Ascending aorta (tissue), 2 donors: ENCODE data around the gene CCDC137. TPM values are rescaled to one million over a fixed set of nuclear protein-coding genes. Genes with fewer than 3 reads are reported as not detected.

Experiments
- DNase-seq, 2 donors: peaks; one replicate each; pipeline ENCODE4 v3.0.0-alpha.2; 2019; ENCODE audit warnings: low spot score in 2 of 2
- H3K27ac ChIP-seq, 2 donors: fragments of 200-600 bp; sonication (generic); one replicate each; pipeline ENCODE4 v1.5.1; 2016 to 2017; ENCODE audit warnings: mild to moderate bottlenecking in 1 of 2
- H3K27me3 ChIP-seq: fragments of 200-600 bp; sonication (generic); one replicate; pipeline ENCODE4 v1.5.1; 2017
- H3K36me3 ChIP-seq, 2 donors: fragments of 200-600 bp; sonication (generic); one replicate each; pipeline ENCODE4 v1.5.1; 2016
- H3K4me1 ChIP-seq, 2 donors: fragments of 200-600 bp; sonication (generic); one replicate each; pipeline ENCODE4 v1.5.1; 2016 to 2017; ENCODE audit warnings: mild to moderate bottlenecking in 1 of 2
- H3K4me3 ChIP-seq, 2 donors: fragments of 200-600 bp; sonication (generic); one replicate each; pipeline ENCODE4 v1.5.1; 2016 to 2017; ENCODE audit warnings: mild to moderate bottlenecking in 1 of 2
- H3K9me3 ChIP-seq, 2 donors: fragments of 200-600 bp; sonication (generic); one replicate each; pipeline ENCODE4 v1.5.1; 2016
- intact Hi-C: fragments of 100-400 bp; cut with DNase I; formaldehyde crosslinking; loops from one replicate; pipeline ENCODE4 v1.15.1; 2023
- total RNA-seq: library from RNA; depleted of rRNA; stranded (reverse); fragments of >200 nt; gene quantifications from one replicate; pipeline ENCODE4 v1.1.0, GENCODE V29; 2016
- TF ChIP-seq, protein P1 (sequence below), 3 experiments: fragments of 200-600 bp in 2 of 3; fragments of 450-650 bp in 1 of 3; sonication (generic) in 2 of 3; IDR thresholded peaks; one replicate each; pipeline ENCODE4 v1.5.1; 2016 to 2019; ENCODE audit warnings: antibody characterized with exemption in 3 of 3, mild to moderate bottlenecking in 1 of 3, moderate library complexity in 1 of 3

The CCDC137 gene
- total RNA-seq, 1 donor from 2014 or later, result 15.8 TPM

DNA sequence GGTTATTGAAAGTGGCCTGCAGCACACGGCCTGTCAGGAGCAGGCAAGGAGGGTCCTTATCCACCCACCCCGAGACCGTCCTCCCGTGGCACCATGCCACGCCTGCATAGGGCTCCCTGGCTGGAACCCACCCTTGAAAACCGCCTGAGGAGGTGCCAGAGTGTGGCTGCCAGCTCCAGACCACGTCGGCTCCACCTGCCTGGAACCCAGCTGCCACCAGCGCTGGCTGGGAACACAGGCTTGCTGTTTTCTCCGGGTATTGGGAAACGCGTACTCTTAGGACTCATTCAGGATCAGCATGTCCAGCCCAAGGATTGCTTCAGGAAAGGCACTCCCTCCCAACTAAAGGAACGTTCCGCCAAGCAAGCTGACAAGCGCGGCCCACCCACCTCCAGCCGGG is 10.4 kb downstream of the CCDC137 start:
- Histone ChIP-seq H3K9me3 (no peaks in the 10 kb centered on the region), H3K4me1 (no peaks in the 10 kb centered on the region), H3K27ac (no peak overlapping the region), H3K4me3 (no peak overlapping the region), H3K36me3 (peaks cover 12 to 17% of the 10 kb centered on the region in 2 donors), H3K27me3 (no peaks in the 10 kb centered on the region)
- DNase-seq, result no peak
- intact Hi-C loops, result no loop called here
- TF ChIP-seq, protein P1, sequence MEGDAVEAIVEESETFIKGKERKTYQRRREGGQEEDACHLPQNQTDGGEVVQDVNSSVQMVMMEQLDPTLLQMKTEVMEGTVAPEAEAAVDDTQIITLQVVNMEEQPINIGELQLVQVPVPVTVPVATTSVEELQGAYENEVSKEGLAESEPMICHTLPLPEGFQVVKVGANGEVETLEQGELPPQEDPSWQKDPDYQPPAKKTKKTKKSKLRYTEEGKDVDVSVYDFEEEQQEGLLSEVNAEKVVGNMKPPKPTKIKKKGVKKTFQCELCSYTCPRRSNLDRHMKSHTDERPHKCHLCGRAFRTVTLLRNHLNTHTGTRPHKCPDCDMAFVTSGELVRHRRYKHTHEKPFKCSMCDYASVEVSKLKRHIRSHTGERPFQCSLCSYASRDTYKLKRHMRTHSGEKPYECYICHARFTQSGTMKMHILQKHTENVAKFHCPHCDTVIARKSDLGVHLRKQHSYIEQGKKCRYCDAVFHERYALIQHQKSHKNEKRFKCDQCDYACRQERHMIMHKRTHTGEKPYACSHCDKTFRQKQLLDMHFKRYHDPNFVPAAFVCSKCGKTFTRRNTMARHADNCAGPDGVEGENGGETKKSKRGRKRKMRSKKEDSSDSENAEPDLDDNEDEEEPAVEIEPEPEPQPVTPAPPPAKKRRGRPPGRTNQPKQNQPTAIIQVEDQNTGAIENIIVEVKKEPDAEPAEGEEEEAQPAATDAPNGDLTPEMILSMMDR (IDR thresholded peaks at IDR 0.05), result no peak

DNA sequence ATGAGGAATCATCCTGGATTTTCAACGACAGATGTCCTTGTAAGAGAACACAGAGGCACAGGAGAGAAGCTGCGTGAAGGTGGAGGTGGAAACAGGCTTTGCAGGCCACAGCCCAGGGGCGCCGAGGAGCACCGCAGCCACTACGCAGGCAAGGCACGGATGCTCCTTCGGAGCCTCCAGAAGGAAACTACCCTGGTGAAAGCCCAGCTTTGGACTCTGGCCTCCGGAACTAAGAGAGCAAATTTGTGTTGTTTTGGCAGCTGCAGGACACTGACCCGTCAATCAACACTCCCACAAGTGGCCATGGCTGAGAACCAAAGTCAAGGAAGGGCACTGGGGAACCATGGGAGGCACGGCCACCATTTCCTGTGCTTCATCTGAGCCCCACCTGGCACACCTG is 13.6 kb downstream of the CCDC137 start:
- no peak overlapping the region for H3K27ac ChIP-seq
- peaks cover 8 to 14% of the 10 kb centered on the region in 2 donors for H3K4me1 ChIP-seq
- no peaks in the 10 kb centered on the region for H3K36me3 ChIP-seq
- H3K27me3 ChIP-seq, result no peaks in the 10 kb centered on the region
- TF ChIP-seq, protein P1 (IDR thresholded peaks at IDR 0.05), result no peak
- H3K4me3 ChIP-seq, result no peak overlapping the region
- H3K9me3 ChIP-seq, result no peaks in the 10 kb centered on the region
- no peak for DNase-seq
- intact Hi-C loops, result no loop called here

DNA sequence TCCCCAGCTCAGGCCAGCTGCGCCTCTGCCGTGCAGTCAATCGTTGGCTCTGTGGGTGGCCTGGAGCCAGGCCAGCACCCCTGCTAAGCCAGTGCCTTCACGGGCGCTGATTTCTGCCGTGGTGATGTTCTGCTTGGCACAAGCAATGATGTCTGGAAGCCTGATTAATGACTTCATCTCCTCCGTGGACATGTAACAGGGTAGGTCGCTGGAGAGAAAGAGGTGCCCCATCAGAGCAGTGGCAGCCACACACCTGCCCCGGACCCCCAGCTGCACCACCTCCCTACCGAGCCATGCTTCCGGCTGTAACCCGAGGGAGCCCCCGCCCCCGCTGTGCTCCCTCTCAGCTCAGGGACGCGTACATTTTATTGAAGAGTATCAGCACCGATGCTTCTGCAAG is 15.1 kb downstream of the CCDC137 start:
- TF ChIP-seq, protein P1 (IDR thresholded peaks at IDR 0.05), result no peak
- peaks cover 7 to 10% of the 10 kb centered on the region in 2 donors for H3K36me3 ChIP-seq
- H3K4me3 ChIP-seq, result no peak overlapping the region
- H3K27me3 ChIP-seq, result no peaks in the 10 kb centered on the region
- no peaks in the 10 kb centered on the region for H3K9me3 ChIP-seq
- intact Hi-C loops, result no loop called here
- H3K27ac ChIP-seq, result no peak overlapping the region
- H3K4me1 ChIP-seq, result peaks cover 14 to 20% of the 10 kb centered on the region in 2 donors
- DNase-seq, result no peak

DNA sequence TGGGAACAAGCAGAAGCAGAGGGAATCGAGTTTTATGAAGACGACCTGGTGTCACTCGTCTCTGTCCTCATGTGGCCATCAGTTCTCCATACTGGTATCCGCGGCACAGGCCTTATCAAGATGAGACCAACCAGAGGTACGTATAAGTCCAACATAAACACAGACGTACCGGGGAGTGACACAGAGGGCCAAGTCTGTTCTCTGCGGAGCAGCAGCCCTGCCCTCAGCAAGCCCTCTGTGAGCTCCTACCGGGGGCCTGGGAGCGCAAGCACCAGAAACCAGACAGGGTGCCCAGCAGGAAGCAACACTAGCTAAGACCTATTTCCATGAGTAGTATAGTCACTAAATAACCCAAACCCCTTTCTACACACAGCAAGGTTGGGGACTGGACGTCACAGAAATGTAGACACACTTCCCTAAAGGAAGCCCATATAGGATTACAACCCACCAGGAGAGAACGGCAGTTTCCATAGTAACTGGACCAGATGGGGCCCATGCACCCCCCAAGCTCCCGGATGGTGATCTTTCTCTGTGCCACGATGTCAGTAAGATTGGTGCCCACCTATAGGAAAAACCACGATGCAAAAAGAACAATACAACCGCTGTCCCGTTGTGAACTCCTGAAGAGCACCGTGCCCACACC is 16.1 kb downstream of the CCDC137 start:
- intact Hi-C loops, result loop anchor here (1.0 kb wide), 2 partner anchors 16 to 21 kb away; partner anchors contain the start of genes CCDC137, MRPL12 and OXLD1
- Histone ChIP-seq H3K27ac (peak overlapping the region in 1 of 2 donors; percentile 63), H3K9me3 (no peaks in the 10 kb centered on the region), H3K27me3 (no peaks in the 10 kb centered on the region), H3K36me3 (peaks cover 17 to 20% of the 10 kb centered on the region in 2 donors), H3K4me3 (peak overlapping the region; percentile 66 to 84), H3K4me1 (peaks cover 14 to 20% of the 10 kb centered on the region in 2 donors)
- DNase-seq, result no peak
- TF ChIP-seq, protein P1 (IDR thresholded peaks at IDR 0.05), result no peak

DNA sequence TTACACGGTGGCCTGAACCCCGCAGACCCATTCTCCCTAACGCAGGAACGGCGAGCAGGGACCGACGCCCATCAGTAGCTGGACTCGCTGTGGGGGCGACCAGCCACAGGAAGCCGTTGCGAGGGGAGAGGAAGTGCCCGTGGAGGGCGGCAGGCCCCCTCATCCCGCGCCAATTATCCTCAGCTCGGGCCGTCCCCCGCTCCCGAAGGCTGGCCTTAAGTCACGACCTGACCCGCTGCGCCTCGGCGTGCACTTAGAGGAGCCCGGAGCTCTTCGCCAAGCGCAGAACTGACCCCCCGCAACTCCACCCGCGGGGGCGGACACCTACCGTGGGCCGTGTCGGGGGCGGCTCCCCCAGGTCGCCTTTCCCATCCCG is 16.7 kb downstream of the CCDC137 start:
- Histone ChIP-seq H3K27me3 (no peaks in the 10 kb centered on the region), H3K4me3 (peak overlapping the region; percentile 66 to 84), H3K27ac (peak overlapping the region; percentile 62 to 63), H3K9me3 (no peaks in the 10 kb centered on the region), H3K4me1 (peaks cover 14 to 20% of the 10 kb centered on the region in 2 donors), H3K36me3 (peaks cover 22 to 25% of the 10 kb centered on the region in 2 donors)
- DNase-seq, result no peak
- intact Hi-C loops, result loop anchor here (1.0 kb wide), 2 partner anchors 17 to 20 kb away; partner anchors contain the start of genes CCDC137, MRPL12 and OXLD1
- TF ChIP-seq, protein P1 (IDR thresholded peaks at IDR 0.05), result no peak
